ENCODE data around the gene BLOC1S2.

DNA sequence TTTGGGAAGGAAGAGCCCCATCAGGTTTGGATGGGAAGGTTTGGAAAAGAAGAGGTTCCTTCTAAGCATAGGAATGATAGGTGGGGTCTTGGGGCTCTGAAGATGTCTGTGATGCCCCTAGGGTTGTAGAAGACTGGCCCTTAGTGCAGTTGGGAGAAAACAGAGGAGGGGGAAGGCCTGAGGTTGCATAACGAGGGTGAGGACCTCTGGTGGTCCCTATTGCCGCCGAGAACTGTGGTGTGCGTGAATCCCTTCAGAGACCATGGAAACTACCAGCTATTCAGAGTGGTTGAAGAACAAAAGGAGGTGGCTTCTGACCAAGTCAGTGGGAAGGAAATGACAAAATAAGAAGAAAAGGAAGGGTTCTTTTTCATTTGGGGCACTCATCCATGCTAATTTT, 46.6 kb upstream of the BLOC1S2 start:
- TF ChIP-seq POLR2A (IDR thresholded peaks at IDR 0.05; ENCODE audit: low read length) (no peak), GATA1 (IDR thresholded peaks at IDR 0.05; ENCODE audit: low read depth, low read length) (no peak)
